CD14-positive monocyte (primary cell): ENCODE data around the gene THSD4. TPM values are rescaled to one million over a fixed set of nuclear protein-coding genes. Genes with fewer than 3 reads are reported as not detected.

Source experiments
- DNase-seq, 3 donors: peaks; one replicate each; pipeline ENCODE4 v3.0.0-alpha.2; 2011 to 2022
- H2AFZ ChIP-seq: 2 replicates; pipeline ENCODE4 v1.6.0; 2012; ENCODE audit warnings: mild to moderate bottlenecking, low read depth, low read length, inconsistent platforms; ENCODE audit not compliant: insufficient read depth, poor library complexity, severe bottlenecking
- H3K27ac ChIP-seq, 2 donors: 1 replicate in 1 of 2; 2 replicates in 1 of 2; pipeline ENCODE4 v1.5.1; 2012 to 2013; ENCODE audit warnings: low read length in 2 of 2, control low read depth in 1 of 2, inconsistent platforms in 1 of 2, low read depth in 1 of 2, mild to moderate bottlenecking in 1 of 2
- H3K27me3 ChIP-seq, 2 donors: one replicate each; pipeline versions ENCODE4 v1.6.0 to v1.6.1; 2011 to 2013; ENCODE audit warnings: low read length in 2 of 2; ENCODE audit not compliant: control insufficient read depth in 2 of 2, insufficient read depth in 2 of 2
- H3K36me3 ChIP-seq, 2 donors: replicated peaks in 1 of 2; 1 replicate in 1 of 2; 2 replicates in 1 of 2; pipeline versions ENCODE4 v1.5.1 to v1.6.1; 2012 to 2013; ENCODE audit warnings: low read length in 2 of 2, control low read depth in 1 of 2, inconsistent platforms in 1 of 2, mild to moderate bottlenecking in 1 of 2; ENCODE audit not compliant: insufficient read depth in 2 of 2, control insufficient read depth in 1 of 2
- H3K4me1 ChIP-seq, 2 donors: 1 replicate in 1 of 2; 2 replicates in 1 of 2; pipeline versions ENCODE4 v1.5.1 to v1.6.1; 2012 to 2013; ENCODE audit warnings: low read length in 2 of 2, control low read depth in 1 of 2, inconsistent platforms in 1 of 2, mild to moderate bottlenecking in 1 of 2, moderate library complexity in 1 of 2; ENCODE audit not compliant: insufficient read depth in 2 of 2, control insufficient read depth in 1 of 2
- H3K4me2 ChIP-seq: replicated peaks from 2 replicates; pipeline ENCODE3; 2012; ENCODE audit warnings: low read length, moderate library complexity, mild to moderate bottlenecking; ENCODE audit not compliant: poor library complexity, severe bottlenecking; ENCODE audit errors: extremely low read depth
- H3K4me3 ChIP-seq, 3 experiments: fragments of 200-600 bp in 1 of 3; sonication (generic) in 1 of 3; replicated peaks in 1 of 3; 1 replicate in 2 of 3; 2 replicates in 1 of 3; pipeline ENCODE4 v1.5.1; 2011 to 2013; ENCODE audit warnings: low read length in 3 of 3, mild to moderate bottlenecking in 3 of 3, control low read depth in 2 of 3, low read depth in 2 of 3, inconsistent platforms in 1 of 3, moderate library complexity in 1 of 3
- H3K79me2 ChIP-seq: 2 replicates; pipeline ENCODE4 v1.6.0; 2012; ENCODE audit warnings: mild to moderate bottlenecking, control low read depth, inconsistent platforms, low read length, moderate library complexity; ENCODE audit not compliant: insufficient read depth
- H3K9ac ChIP-seq: 2 replicates; pipeline ENCODE4 v1.6.0; 2017; ENCODE audit warnings: low read length, mild to moderate bottlenecking; ENCODE audit not compliant: insufficient read depth, poor library complexity, severe bottlenecking
- H3K9me3 ChIP-seq, 2 donors: replicated peaks in 1 of 2; 1 replicate in 1 of 2; 2 replicates in 1 of 2; pipeline versions ENCODE4 v1.5.1 to v1.6.1; 2012 to 2013; ENCODE audit warnings: low read length in 2 of 2, control low read depth in 1 of 2; ENCODE audit not compliant: control insufficient read depth in 1 of 2, insufficient read depth in 1 of 2
- H4K20me1 ChIP-seq: 2 replicates; pipeline ENCODE4 v1.6.0; 2012; ENCODE audit warnings: mild to moderate bottlenecking, low read length, control low read depth, moderate library complexity; ENCODE audit not compliant: insufficient read depth
- H3K27ac Mint-ChIP-seq, 7 donors: one replicate each; pipeline ENCODE4 v1.8.0; 2020; ENCODE audit warnings: mild to moderate bottlenecking in 7 of 7, mixed read lengths in 7 of 7, moderate library complexity in 6 of 7, inconsistent platforms in 2 of 7
- H3K27me3 Mint-ChIP-seq, 3 donors: one replicate each; pipeline ENCODE4 v1.8.0; 2021 to 2022; ENCODE audit warnings: low read depth in 3 of 3, mild to moderate bottlenecking in 3 of 3, mixed read lengths in 3 of 3, moderate library complexity in 3 of 3, inconsistent platforms in 1 of 3
- H3K36me3 Mint-ChIP-seq, 2 donors: one replicate each; pipeline ENCODE4 v1.8.0; 2020; ENCODE audit warnings: mixed read lengths in 2 of 2, inconsistent platforms in 1 of 2, mild to moderate bottlenecking in 1 of 2
- H3K4me1 Mint-ChIP-seq: one replicate; pipeline ENCODE4 v1.8.0; 2020; ENCODE audit warnings: mild to moderate bottlenecking, mixed read lengths
- H3K4me3 Mint-ChIP-seq, 2 donors: one replicate each; pipeline ENCODE4 v1.8.0; 2020; ENCODE audit warnings: mild to moderate bottlenecking in 2 of 2, mixed read lengths in 2 of 2, moderate library complexity in 1 of 2
- H3K9me3 Mint-ChIP-seq, 7 donors: one replicate each; pipeline ENCODE4 v1.8.0; 2020 to 2022; ENCODE audit warnings: mixed read lengths in 7 of 7, mild to moderate bottlenecking in 6 of 7, moderate library complexity in 6 of 7, inconsistent platforms in 2 of 7
- CTCF ChIP-seq: fragments of 200-600 bp; IDR thresholded peaks from one replicate; pipeline ENCODE4 v1.8.0; 2022; ENCODE audit warnings: antibody characterized with exemption, mild to moderate bottlenecking
- WGBS: methylation state at CpG from one replicate; pipeline ENCODE4 v1.1.5; 2013; ENCODE audit warnings: missing lambda C conversion rate; ENCODE audit not compliant: insufficient coverage; 5-methylcytosine and 5-hydroxymethylcytosine counted together
- intact Hi-C, 2 donors: fragments of 100-400 bp; cut with micrococcal nuclease; formaldehyde crosslinking; loops; one replicate each; pipeline versions ENCODE4 v1.15.0 to v1.15.1; 2023
- polyA plus RNA-seq, 3 donors: library from polyadenylated mRNA; depleted of rRNA in 1 of 3; unstranded in 2 of 3; stranded (reverse) in 1 of 3; fragments of 300-500 nt in 2 of 3; fragments of >200 nt in 1 of 3; fragmentation: Illumina TruSeq in 2 of 3; gene quantifications; 1 replicate in 2 of 3; 2 replicates in 1 of 3; pipeline ENCODE4 v1.2.3, GENCODE V29; 2012 to 2021

The THSD4 gene
- polyA plus RNA-seq, 3 donors: not detected

GRCh38 chr15:71706461-71707229 lies 591.4 kb downstream of the THSD4 start:
- Mint-ChIP-seq H3K36me3 (no peaks in the 10 kb centered on the region), H3K4me3 (no peak overlapping the region), H3K9me3 (peaks cover 0 to 6% (median 1%) of the 10 kb centered on the region in 7 donors), H3K27ac (no peak overlapping the region), H3K27me3 (peaks cover 7 to 13% (median 12%) of the 10 kb centered on the region in 3 donors), H3K4me1 (no peaks in the 10 kb centered on the region)
- H3K4me1 ChIP-seq: no peaks in the 10 kb centered on the region
- no peaks in the 10 kb centered on the region for H3K36me3 ChIP-seq
- H3K27ac ChIP-seq: no peak overlapping the region
- DNase-seq: no peak
- H3K4me2 ChIP-seq: no peak overlapping the region
- H3K79me2 ChIP-seq: no peaks in the 10 kb centered on the region
- H3K27me3 ChIP-seq: no peaks in the 10 kb centered on the region
- H4K20me1 ChIP-seq: no peaks in the 10 kb centered on the region
- no peaks in the 10 kb centered on the region for H3K9me3 ChIP-seq
- TF ChIP-seq CTCF: no peak
- no peak overlapping the region for H2AFZ ChIP-seq
- H3K9ac ChIP-seq: no peak overlapping the region
- intact Hi-C loops: no loop called here
- 89% methylated on average over 9 of the region's 9 CpGs for WGBS
- no peak overlapping the region for H3K4me3 ChIP-seq

GRCh38 chr15:71707230-71708050 lies 592.2 kb downstream of the THSD4 start:
- no peak overlapping the region for H3K4me2 ChIP-seq
- WGBS: 93% methylated on average over 5 of the region's 5 CpGs

More at GRCh38 chr15:71707230-71708050, 592.2 kb downstream of the THSD4 start:
- no peaks in the 10 kb centered on the region for H3K27me3 ChIP-seq
- H3K4me3 ChIP-seq: no peak overlapping the region
- no peaks in the 10 kb centered on the region for H4K20me1 ChIP-seq
- no peak overlapping the region for H3K9ac ChIP-seq
- H3K27me3 Mint-ChIP-seq: peaks cover 7 to 13% (median 11%) of the 10 kb centered on the region in 3 donors
- no peak overlapping the region for H3K27ac Mint-ChIP-seq
- no peaks in the 10 kb centered on the region for H3K79me2 ChIP-seq
- no peaks in the 10 kb centered on the region for H3K9me3 ChIP-seq
- intact Hi-C loops: no loop called here
- H3K4me1 Mint-ChIP-seq: no peaks in the 10 kb centered on the region
- H2AFZ ChIP-seq: no peak overlapping the region
- DNase-seq: no peak
- peaks cover 0 to 6% (median 1%) of the 10 kb centered on the region in 7 donors for H3K9me3 Mint-ChIP-seq
- TF ChIP-seq CTCF: no peak
- H3K27ac ChIP-seq: no peak overlapping the region
- no peak overlapping the region for H3K4me3 Mint-ChIP-seq
- H3K4me1 ChIP-seq: no peaks in the 10 kb centered on the region
- no peaks in the 10 kb centered on the region for H3K36me3 ChIP-seq
- no peaks in the 10 kb centered on the region for H3K36me3 Mint-ChIP-seq
